ELF-1 (cell line): ENCODE measurements around the gene HHATL.

Experiments used
- DNase-seq: peaks from one replicate; pipeline ENCODE4 v3.0.0-alpha.2; 2016; ENCODE audit warnings: low read depth, low spot score

The HHATL gene

DNA sequence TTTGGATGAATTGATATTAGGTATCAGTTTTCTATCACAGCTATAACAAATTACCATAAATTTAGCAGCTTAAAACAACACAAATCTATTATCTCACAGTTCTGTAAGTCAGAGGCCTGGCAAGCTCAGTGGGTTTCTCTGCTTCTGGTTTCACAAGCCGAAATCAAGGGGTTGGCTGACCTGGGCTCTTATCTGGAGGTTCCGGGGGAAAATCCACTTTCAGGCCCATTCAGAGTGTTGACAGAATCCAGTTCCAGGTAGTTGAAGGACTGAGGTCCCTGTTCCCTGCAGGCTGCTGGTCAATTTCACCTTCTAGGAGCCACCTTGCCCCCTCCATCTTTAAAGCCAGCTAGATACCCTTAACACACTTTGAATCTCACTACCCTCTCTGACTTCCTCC, 11.1 kb upstream of the HHATL start:
- DNase-seq, result no peak

DNA sequence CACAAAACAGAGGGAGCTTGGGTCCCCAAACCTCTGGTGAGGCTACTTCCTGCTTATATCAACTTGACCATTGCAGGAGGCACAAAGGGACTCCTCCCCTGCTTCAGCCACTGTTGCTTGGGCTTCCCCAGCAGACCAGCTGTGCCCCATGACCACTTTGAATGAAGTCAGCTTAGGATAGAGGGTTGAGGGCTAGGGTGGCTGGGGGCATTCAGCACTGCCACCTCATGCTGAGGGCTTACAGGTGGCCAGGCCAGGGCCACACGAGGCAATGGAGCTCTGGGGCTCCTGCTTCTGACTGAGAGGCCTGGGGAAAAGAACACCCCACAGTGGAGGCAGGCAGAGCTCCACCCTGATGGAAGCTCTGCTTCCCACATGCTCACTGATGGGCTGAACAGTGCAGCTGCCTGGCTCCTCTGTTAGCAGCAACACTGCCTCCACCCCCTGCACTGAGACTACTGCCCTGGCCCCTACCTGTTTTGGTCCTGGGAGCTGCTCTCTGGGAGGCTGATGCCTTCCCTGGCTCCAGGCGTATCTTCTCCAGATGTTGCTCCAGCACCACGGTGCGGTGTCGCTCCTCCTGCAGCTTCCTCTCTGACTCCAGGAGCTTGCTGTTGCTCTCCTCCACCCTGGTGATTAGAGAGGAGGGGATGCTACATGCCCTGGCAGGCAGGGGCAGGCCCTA, 10.2 kb upstream of the HHATL start:
- DNase-seq, result no peak

DNA sequence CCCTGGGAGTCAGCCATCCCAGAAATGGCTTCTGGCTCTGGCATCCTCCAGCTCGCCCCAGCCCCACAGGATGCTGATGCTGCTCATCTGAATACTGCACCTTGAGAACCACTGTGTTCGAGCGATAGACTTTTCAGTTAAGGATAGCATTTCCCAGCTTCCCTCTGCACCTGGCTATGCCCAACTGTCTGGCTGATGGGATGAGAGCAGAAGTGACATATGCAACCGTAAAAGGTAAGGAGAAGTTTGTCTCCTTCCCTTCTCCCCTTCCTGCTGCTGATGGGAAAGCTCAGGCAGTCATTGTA, 9.7 kb upstream of the HHATL start:
- no peak for DNase-seq

DNA sequence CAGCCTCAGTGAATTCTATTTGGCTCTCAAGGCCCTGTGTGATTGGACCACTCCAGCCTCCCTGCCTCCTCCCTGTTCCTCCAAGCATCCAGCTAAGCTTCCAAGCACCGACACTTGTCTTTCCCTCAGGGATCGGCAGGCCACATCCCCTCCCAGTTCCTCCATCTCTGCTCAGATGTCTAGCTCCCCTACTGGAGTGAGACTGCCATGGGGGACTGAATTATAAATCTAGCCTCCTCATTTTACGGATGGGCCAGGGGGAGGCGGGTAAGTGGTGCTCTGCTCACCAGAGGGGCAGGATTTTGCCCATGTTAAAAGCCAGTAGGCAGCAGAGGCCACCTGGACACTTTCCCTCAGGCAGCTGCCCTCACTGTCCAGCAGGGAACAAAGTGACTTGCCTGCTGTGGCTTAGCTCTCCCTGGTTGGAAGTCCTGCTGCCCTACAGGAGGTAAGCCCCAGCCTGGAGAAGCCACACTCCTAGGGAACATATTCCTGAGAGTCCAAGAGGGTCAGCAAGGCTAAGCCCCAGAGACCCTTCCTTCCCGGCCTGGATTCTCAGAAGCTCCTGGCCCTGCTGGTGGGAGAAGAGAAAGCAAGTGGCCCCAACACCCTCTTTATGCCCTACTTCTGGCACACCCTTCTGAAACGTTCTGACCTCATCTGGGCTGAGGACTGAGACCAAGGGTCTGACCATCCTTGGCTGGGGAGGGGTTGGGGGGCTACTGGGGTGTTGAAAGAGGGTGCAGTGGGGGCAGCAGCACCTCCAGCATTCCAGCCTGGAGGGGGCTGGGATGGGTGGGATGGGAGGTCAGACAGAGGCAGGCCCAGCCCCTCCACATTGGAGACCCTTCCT, 9.1 kb upstream of the HHATL start:
- DNase-seq, result peak; percentile 35

DNA sequence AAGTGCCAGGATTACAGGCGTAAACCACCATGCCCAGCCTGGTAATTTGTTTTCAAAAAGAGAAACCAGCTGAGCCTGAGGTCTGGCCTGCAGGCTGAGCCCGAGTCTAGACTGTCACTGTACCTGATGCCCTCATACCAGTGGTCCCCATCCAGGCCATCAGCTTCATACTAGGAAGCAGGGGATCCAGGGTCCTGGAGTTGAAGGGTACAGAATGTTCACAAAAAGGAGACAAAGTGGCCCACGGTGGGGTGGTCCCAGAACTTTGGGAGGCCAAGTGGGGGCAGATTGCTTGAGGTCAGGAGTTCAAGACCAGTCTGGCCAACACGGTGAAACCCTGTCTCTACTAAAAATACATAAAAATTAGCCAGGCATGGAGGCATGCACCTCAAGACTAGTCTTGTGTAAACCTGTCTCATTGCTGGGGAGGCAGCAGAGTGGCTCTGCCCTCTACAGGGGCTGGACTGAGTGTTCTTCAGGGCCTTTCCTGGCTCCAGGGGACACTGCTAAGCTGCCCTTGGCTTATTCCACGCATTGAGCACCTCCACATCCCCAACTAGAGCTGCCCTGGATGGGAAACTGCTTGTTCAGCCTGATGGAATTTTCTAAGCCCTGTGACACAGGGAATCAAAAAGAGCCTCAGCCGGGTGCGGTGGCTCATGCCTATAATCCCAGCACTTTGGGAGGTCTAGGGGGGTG, 7.9 kb upstream of the HHATL start:
- no peak for DNase-seq

DNA sequence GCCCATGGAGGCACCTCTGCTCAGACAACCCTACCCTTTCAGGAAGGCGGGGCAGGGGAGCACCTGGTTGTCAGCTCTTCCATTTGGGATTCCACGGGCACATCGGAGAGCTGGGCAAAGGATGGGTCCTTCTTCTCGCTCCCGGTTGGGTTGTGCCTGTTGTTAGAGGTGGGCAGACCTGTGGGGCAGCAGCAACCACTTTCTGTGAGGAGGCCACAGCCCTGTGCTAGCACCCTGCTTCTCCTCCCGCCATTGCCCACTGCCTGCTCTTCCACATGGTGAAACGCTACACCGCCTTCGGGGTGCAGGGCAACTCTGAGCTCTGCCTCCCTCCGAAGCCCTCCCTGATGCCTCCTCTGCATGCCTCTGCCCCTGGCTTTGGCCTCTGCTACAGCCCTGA, 7.0 kb upstream of the HHATL start:
- DNase-seq, result no peak

- no peak for DNase-seq
These were observed 6.1 kb upstream of the HHATL start for GRCh38 chr3:42708611-42709151.

DNA sequence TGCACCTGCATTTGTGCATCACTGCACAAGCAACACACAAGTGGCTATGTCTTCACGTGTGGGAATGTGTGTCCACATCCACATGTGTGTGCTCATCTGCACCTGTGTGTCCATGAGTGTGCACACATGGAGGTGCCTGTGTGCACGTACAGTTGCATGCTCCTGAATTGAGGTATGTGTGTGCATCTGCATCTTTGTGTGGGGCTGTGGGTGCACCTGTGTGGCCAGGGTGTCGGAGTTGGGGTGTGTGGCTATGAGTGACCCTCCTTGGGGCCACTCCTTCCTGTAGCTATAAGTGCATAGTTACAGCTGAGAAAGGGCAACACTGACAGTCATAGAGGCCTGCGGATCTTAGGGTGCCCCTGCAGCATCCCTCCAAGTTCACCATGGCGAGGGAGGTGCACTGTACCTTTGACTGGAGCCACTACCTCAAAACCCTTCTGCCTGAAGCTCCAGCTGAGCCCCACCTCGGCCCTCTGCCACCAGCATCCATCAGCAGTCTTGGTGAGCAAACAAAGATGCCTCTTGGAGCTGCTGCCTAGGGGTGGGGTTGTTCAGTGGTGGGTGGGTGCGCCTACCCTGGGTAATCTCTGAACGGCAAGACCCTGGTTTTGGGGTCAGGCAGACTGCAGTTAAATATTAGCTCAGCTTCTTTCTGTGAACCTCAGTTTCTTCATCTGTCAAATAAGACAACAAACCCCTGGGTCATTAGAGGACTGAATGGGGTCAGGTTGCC, 5.2 kb upstream of the HHATL start:
- DNase-seq, result no peak

DNA sequence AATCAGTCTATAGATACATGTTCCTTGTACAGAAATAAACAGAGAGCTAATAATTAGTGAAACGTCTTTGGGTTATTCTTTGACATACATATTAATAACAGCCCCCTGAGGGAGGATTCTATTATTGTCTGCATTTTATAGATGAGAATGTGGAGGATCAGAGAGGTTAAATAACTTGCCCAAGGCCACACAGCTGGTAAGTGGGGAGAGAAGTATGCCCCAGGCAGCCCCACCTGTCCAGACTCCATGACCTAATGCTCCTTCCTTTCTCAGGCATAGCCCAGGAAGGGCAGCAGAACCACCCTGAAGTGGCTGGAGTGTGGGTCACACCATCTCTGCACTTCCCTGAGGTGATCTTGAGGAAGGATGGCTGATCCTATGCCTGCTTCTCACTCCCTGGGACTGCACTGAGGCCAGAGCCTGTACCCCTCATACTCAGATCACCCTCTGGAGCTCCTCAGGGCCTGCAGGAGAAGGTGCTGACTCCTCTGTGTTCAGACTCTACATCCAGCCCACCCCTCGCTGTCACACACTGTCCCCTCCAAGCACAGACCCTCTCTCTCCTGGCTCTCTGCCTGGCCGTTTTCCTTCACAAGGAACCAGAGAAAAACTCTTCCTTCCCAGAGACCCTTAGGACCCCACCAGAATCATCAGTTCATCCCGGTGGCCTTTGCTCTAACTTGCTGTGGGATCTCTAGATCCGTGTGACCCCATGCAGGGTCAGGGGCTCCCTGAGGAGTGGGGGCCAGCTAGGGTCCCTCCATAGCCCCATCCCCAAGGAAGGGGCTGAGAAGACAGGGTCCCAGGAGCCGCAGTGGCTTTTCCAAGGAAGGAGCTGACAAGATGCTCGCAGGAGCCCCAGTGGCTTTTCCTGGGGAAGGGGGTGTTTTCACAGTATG, 4.4 kb upstream of the HHATL start:
- no peak for DNase-seq

GRCh38 chr3:42705962-42706585, 3.5 kb upstream of the HHATL start:
- DNase-seq, result no peak

DNA sequence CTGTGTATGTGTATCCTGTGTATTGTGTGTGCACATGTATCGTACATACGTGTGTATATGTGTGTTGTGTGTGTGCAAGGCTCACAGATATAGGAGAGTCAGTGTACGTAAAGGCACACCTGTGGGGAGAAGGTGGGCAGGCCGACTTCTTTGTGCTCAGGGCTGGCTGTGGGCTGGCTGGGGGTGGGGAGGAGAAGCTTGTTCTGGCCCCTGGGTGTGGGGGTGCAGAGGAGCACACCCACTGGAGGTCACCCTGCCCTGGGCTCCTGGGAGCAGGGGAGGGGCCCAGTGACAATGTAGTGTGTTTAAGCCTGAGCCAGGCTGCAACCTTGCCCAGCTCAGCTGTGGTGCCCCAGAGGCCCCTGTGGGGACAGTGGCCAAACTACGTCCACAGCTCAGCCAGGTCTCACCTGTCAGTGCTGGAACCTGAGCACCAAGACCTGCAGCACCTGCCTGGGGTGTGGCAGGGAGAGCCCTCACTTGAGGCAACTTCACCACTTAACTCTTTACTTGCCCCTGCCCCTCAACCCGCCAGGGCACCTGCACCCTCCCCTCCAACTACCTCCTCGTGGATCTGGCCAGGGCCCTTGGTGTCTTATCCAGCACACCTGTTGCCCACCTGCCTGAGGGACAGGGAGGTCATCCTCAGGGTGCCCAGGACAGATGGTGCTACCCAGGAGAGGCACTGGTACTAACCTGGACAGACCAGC, 2.6 kb upstream of the HHATL start:
- DNase-seq, result no peak

GRCh38 chr3:42704136-42704841, 1.7 kb upstream of the HHATL start:
- no peak for DNase-seq

GRCh38 chr3:42703695-42704025, 1.1 kb upstream of the HHATL start:
- no peak for DNase-seq

GRCh38 chr3:42702982-42703694, 540 bp upstream of the HHATL start:
- no peak for DNase-seq

DNA sequence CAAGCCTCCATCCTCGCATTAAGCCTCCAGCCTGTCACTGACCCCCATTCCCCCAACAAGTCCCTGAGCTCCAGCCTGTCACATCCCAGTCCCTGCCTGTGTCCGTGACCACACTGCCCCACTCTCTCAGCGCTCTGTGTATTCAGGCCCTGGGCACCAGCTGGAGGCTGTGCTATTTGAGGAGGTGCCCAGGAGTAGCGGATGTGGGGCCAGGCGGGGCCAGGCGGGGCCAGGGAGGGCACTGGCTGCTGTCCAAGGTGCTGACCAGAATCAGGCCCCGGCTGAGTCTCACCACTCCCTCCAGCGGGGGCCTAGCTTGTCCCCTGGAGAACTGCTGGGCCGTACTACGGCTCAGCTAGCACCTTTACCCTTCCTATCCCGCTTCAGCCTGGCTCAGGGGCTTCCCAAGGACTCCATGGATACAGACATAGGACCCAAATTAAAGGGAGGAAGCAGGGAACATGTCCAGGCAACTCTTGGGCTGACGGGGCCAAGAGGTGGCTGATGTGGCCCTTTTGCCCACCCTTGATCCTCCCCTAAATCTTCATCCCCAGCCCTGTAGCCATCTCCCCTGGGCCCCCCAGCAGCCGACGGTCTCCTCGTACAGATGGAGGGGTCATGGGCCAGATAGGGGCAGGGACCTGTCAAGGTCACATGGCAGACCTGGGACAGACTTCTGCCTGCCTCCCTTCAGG, 1.1 kb downstream of the HHATL start:
- DNase-seq, result peak; percentile 87

DNA sequence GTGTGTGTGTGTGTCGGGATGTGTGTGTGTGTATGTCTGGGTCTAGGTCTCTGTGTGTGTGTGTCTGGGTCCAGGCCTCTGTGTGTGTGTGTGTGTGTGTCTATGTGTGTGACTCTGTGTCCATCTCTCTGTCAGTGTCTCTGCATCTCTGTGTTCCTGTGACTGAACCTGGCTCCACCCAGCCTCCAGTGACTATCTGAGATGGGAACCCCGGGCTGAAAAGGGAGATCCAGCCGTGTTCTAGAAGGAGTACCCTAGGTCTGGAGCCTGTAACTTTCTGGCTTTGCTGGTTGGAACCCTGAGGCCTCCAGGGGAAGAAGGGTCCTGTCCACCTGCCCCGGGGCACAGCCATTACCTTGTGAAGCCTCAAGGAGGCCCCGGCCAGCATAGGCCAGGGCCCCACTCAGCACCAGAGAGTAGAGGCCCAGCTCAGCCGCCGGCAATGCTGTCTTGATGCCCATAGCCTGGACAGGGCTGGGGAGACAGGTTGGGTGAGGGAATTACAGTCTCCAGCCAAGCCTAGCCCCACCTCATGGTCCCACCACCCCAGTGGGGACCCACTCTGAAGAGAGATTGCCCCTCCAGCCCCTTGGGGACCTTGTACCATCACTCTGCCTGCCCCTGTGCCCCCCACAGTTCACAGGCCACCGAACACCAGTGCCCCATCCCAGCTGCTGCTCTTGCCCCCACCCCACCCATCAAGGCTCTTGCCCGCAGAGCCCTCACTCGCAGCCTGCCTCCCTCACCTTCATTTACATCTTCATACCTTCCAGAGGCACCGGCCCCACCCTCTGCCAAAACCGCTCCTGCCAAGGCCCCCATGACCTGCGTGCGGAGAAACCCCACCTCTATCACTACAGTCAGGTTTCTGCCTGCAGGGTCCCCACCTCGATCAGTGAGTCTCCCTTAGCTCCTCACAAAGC, 2.0 kb downstream of the HHATL start:
- no peak for DNase-seq

DNA sequence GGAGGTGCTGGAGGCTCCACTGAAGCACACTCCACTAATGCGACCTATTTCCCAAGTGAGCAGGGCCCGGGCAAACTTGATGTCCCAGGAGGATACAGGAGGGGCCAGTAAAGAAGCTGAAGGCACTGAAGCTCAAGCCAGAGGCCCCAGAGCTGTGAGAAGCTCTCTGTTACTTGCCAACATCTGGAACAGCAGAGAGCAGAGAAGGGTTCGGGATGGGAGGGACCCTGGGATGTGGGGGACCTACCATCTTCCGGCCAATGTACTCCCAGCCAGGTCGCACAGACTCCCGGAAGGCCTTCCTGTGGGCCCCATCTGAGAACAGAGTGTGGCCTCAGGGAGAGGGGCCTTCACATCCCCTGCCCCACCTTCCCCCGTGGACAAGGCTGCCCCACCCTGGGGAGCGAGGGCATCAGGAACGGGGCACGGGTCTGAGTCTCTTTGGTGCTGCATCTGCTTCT, 3.1 kb downstream of the HHATL start:
- no peak for DNase-seq
